ENCODE measurements around the gene PDGFD.

PDGFD gene

GRCh38 chr11:103994094-103994493 is 169.9 kb downstream of the PDGFD start:
- DNase-seq, result no peak

- DNase-seq, result no peak
These were observed 170.4 kb downstream of the PDGFD start for GRCh38 chr11:103993507-103993906.

- DNase-seq, result no peak
These were observed 175.4 kb downstream of the PDGFD start for GRCh38 chr11:103988595-103988969.

DNA sequence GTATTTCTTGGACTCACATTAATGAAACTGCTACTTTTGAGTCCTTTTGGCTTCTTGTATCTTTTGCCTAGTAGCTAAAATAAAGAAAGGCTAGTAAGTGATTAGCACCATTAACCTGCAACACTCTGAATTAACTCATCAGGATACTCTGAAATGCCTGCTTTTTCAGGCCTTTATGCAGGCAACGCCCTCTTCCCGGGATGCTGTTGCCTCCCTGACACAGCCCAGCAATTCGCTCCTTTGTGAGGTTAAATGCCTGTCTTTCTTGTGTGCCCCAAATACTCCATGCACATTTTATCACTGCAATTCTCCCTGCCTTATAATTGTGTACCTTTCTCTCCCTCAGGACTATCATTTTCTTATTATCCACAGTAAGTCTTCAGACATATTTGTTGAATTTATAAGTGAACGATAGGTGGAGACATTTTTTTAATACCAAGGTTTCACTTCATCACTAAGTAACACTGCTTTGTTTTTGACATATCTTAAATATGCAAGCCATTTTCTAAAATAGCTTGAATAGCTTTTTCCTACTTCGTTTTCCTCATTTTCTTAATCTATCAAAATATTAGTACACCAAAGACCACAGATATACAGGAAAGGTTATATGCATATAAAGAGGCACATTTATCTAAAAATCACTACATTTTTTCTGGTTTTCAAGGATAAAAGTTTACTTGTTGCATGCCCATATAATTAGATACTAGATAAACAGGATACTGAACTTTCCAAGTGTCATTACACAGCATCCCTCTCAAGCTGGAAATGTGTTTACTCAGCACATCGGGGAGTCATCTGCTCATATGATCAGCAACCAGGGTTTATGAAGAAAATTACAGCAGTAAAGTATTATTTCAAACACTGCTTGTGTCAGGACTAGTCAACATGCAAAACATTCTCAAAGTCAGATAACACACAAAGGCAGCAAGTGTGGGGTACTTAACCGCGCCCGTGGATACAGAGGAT is 176.0 kb downstream of the PDGFD start:
- no peak for DNase-seq

GRCh38 chr11:103985041-103985440 is 178.9 kb downstream of the PDGFD start:
- no peak for DNase-seq

DNA sequence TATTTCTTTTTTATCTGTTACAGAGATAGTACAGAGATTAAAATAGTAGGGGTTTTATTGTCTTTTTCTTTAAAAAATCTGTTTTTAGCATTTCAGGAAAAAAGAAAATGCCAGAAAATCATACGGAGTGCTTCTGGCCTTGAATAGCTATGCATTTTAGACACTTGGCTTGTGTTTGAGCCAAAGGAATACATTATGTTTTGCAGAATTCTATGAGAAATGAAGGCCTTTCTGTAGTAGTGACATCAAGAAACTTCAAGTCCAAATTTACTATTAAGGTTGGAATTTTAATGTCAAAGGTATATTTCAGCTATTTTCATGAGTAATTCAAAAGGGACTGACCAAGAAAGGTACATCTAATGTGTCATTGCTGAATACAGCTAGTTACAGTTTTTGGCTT is 183.8 kb downstream of the PDGFD start:
- DNase-seq, result no peak

GRCh38 chr11:103978616-103979595 is 185.0 kb downstream of the PDGFD start:
- no peak for DNase-seq

- DNase-seq, result no peak
These were observed 191.9 kb downstream of the PDGFD start for GRCh38 chr11:103972013-103972412.

GRCh38 chr11:103970701-103971249 is 193.2 kb downstream of the PDGFD start:
- DNase-seq, result no peak

GRCh38 chr11:103968685-103969084 is 195.3 kb downstream of the PDGFD start:
- no peak for DNase-seq

DNA sequence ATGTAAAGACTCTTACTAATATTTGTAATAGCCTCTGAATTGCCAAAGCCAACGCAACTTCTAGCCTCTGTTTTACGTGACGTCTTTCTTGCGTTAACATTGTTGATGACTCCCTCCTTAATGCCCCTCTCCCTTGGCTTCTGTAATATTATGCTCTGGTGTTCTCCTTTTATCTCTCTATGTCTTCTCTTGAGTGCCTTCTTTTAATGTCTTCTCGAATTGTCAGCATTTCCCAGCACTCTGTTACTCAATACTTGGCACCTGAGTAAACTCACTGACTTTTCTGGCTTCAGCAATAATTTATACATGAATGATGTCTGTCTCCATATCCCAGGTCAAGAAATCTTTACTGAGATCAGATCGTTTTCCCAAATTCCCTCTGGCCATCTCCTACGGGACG is 196.0 kb downstream of the PDGFD start:
- no peak for DNase-seq

DNA sequence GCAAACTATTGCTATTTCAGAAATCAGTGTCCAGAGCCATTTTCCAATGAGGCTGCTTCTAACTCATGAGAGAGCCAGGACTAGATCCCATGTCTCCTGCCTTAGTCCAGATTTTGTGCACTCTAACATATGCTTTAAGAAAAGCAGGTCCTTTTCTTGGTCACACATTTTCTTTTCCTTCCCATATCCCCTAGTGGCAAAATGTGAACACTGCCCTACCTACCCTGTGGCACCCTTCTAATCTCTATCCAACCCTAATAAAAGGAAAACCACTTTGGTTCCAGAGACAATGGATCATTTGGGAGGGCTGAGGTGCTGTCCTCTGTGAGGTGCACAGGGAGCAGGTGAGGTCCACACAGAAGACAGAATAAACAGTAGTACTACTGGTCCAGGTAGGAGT is 199.6 kb downstream of the PDGFD start:
- DNase-seq, result no peak

DNA sequence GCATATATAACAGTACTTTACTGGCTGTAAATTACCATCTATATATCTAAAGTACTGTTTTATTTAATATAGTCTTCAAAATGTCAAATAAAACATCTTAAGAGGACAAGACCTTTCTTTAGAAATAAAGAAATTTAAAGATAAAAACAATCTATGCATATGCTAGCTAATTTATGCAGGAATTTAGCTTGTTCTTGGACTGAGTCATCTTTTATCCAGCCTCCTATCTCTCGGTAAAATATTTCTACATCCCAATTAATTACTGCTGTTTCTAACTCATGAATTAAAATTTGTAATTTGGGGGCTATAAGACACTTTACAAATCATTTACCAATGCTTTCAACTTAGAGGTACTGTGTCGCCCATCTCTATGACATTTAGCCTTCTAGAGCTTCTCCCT is 200.3 kb downstream of the PDGFD start:
- DNase-seq, result no peak

DNA sequence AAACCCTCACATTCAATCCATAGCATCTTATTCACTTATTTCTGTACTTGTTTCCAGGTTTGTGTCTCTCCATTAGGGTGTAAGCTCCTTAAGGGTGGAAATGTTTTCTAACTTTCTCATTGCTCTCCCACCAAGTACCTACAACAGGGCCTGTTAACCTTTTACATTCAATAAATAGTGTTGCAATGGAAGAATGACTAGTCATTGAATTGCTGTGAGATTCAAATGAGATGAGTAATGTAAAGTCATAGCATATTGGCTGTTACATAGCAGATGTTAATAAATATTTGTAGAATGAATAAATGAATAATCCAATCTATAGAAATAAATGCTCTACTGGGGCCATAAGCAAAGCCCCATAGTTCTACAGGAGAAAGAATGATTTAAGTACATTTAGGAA is 202.9 kb downstream of the PDGFD start:
- no peak for DNase-seq

DNA sequence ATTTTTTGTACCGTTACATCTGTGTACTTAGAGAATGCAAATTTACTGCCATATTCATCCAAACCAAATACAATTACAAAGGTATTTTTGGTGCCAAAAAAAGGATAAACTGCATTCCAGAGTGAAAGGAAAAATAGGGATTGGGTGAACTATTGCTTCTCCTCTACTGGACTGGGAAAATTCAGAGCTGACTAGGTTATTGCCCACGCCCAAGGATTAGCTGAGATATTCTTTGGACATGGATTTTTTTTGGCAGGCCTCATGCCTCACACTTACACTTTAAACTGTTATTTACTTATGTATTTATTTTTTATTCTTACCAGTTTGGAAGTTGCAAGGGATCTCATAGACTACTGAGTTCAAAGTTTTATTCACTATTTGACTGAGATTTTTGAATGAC is 203.8 kb downstream of the PDGFD start:
- no peak for DNase-seq

- no peak for DNase-seq
These were observed 204.5 kb downstream of the PDGFD start for GRCh38 chr11:103959279-103959942.

- no peak for DNase-seq
These were observed 205.3 kb downstream of the PDGFD start for GRCh38 chr11:103958475-103959215.

GRCh38 chr11:103953797-103954486 is 210.0 kb downstream of the PDGFD start:
- no peak for DNase-seq

GRCh38 chr11:103949781-103950180 is 214.2 kb downstream of the PDGFD start:
- DNase-seq, result no peak

DNA sequence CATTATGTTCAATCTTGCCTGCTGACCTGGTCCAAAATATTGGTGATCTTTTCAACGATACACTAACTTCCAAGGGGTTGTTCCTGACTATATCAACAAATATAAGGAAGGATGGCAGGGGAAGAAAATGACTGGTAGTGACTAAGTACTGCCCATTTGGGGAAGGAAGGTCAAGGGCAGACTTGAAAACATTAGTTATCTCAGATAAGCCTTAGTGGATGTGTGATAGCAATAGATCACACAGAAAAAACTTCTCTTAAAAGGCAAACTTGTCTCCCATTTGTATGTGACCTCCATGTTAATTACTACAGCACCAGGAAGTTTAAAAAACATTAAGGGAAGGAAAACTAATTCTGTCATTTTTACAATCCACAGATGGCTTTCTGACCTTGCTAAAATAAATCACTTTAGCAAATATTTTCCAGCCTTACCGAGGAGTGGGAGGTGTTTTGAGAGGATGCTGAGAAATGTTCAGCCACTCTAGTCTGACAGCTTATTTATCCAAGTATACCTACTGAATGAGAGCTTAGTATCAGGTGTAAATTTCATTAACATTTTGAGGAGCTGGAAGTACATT is 215.7 kb downstream of the PDGFD start:
- DNase-seq, result no peak

- no peak for DNase-seq
These were observed 216.4 kb downstream of the PDGFD start for GRCh38 chr11:103947546-103947919.
